ENCODE measurements around the gene HSH2D.

- TF ChIP-seq CTCF (IDR thresholded peaks at IDR 0.05; ENCODE audit: insufficient read depth, low read depth, low read length) (no peak), EZH2 (IDR thresholded peaks at IDR 0.05; ENCODE audit: insufficient read depth, low read length) (no peak)
Measured at GRCh38 chr19:16191216-16191908, 47.9 kb downstream of the HSH2D start.

Measured in astrocyte (in vitro differentiated cells and primary cell).